HG02852 (cell line): Measurements from ENCODE around the gene HCN3.
"Not testable (repeated sequence)": the region's sequence is repeated elsewhere in the genome, so short reads cannot be mapped to it uniquely, and the experiment has no call there.

Experiments
- ATAC-seq: cut with Tn5 transposase; IDR thresholded peaks from one replicate; pipeline ENCODE4 v1.9.1; 2021; ENCODE audit warnings: mild to moderate bottlenecking, moderate library complexity; ENCODE audit not compliant: unreplicated experiment

Gene HCN3

GRCh38 chr1:155277070-155277901 lies at the start of gene HCN3:
HCN3 (plus strand) TSS chr1:155277463; CDS start chr1:155277591, 128 bp downstream.
- ATAC-seq = peak; percentile 73

GRCh38 chr1:155228096-155228427 lies 49.2 kb upstream of the HCN3 start:
- no peak for ATAC-seq

GRCh38 chr1:155231302-155231701 lies 46.0 kb upstream of the HCN3 start:
- ATAC-seq = not testable (repeated sequence)

- ATAC-seq = not testable (repeated sequence)
Measured at GRCh38 chr1:155232001-155232978, 45.0 kb upstream of the HCN3 start.

- not testable (repeated sequence) for ATAC-seq
Measured at GRCh38 chr1:155233502-155233901, 43.8 kb upstream of the HCN3 start.

GRCh38 chr1:155235375-155235774 lies 41.9 kb upstream of the HCN3 start:
- ATAC-seq = not testable (repeated sequence)

- ATAC-seq = no peak
Measured at GRCh38 chr1:155236451-155236850, 40.8 kb upstream of the HCN3 start.

- ATAC-seq = no peak
Measured at GRCh38 chr1:155241069-155241679, 36.1 kb upstream of the HCN3 start.

GRCh38 chr1:155241841-155242264 lies 35.4 kb upstream of the HCN3 start:
- ATAC-seq = no peak

- no peak for ATAC-seq
Measured at GRCh38 chr1:155242805-155243358, 34.4 kb upstream of the HCN3 start.

- ATAC-seq = peak; percentile 83
Measured at GRCh38 chr1:155244368-155245162, 32.7 kb upstream of the HCN3 start.

- ATAC-seq = no peak
Measured at GRCh38 chr1:155245163-155245524, 32.1 kb upstream of the HCN3 start.

- not testable (repeated sequence) for ATAC-seq
Measured at GRCh38 chr1:155246796-155247195, 30.5 kb upstream of the HCN3 start.

GRCh38 chr1:155247667-155248553 lies 29.4 kb upstream of the HCN3 start:
- no peak for ATAC-seq

GRCh38 chr1:155250246-155250632 lies 27.0 kb upstream of the HCN3 start:
- no peak for ATAC-seq

GRCh38 chr1:155250633-155251449 lies 26.4 kb upstream of the HCN3 start:
- ATAC-seq = peak; percentile 84

- ATAC-seq = no peak
Measured at GRCh38 chr1:155251566-155251965, 25.7 kb upstream of the HCN3 start.

GRCh38 chr1:155253208-155253607 lies 24.1 kb upstream of the HCN3 start:
- ATAC-seq = no peak
